HG03196 (cell line): ENCODE results near the gene RNF126.
"Not testable (repeated sequence)": the region's sequence is repeated elsewhere in the genome, so short reads cannot be mapped to it uniquely, and the experiment has no call there.

Source experiments
- ATAC-seq: cut with Tn5 transposase; IDR thresholded peaks from one replicate; pipeline ENCODE4 v1.9.1; 2021; ENCODE audit not compliant: unreplicated experiment

RNF126 gene

DNA sequence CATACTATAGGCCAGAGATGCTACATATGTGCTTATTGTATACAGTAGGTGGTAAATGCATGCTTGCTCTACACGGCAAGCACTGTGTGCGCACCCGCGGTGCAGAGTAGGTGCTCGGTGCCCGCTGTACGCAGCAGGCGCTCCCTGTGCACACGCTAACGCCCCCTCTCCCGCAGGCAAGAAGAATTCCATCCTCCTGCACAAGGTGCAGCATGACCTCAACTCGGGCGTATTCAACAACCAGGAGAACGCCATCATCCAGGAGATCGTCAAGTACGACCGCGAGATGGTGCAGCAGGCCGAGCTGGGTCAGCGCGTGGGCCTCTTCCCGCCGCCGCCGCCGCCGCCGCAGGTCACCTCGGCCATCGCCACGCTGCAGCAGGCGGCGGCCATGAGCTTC, 47.4 kb downstream of the RNF126 start:
- no peak for ATAC-seq

DNA sequence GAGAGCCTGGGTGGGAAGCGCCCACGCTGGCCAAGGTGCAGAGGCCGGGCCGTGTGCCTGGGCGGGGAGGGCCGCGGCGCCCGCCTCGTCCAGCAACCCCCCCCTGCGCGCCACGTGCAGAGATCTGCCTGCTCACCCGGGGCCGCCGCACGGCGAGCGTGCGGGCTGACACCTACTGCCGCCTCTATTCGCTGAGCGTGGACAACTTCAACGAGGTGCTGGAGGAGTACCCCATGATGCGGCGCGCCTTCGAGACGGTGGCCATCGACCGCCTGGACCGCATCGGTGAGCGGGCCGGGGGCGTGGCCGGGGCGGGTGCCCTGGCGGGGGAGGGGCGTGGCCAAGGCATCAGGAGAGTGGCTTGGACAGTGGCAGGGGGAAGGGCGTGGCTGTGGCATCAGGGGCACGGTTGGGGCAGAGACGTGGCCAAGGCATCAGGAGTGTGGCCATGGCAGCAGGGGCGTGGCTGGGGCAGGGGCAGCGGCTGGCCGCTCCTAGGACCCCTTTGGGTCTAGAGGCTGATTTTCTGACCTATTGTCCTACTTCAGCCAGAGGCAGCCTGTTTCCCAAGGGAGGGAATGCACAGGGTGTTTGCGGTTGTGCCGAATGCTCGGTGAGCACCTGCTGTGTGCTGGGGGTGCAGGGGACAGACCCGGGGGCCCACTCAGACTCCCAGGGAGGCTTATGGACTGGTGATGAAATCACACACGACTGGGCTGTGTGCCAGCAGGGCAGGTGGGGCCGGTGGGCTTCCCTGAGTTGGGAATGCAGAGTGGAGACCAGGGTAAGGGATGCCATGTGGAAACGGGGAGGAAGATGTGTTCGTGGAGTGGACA, 49.1 kb downstream of the RNF126 start:
- ATAC-seq: no peak

DNA sequence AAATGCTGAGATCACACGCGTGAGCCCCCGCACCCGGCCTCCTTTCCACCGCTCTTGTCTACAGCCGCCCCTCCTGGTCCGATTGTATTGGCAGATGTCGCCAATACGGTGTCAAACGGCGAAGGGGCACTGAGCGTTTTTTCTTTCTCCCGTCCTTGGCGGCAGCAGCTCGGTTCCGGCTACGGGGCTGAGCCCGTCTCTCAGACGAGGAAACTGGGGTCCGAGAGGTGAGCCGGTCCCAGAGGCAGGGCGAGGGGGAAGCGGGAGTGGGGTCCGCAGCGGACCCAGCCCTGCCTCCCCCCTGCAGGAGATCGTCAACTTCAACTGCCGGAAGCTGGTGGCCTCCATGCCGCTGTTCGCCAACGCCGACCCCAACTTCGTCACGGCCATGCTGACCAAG, 50.1 kb downstream of the RNF126 start:
- ATAC-seq: no peak

DNA sequence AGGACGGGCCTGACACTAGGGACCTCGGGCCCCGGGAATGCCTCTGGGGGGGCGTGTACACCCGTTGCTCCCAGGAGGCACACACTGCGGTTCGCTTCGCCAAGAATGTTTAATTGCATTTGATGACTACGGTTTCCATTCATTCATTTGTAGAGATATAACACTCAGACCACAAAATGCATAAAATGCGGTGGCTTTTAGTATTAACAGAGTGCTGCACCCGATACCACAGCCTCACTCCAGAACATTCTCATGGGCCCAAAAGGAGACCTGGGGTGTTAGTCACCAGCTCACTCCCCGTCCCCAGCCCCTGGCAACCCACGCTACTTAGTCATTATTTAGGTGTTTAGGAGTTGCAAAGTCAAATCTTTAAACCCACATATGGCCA, 51.5 kb downstream of the RNF126 start:
- ATAC-seq: no peak

DNA sequence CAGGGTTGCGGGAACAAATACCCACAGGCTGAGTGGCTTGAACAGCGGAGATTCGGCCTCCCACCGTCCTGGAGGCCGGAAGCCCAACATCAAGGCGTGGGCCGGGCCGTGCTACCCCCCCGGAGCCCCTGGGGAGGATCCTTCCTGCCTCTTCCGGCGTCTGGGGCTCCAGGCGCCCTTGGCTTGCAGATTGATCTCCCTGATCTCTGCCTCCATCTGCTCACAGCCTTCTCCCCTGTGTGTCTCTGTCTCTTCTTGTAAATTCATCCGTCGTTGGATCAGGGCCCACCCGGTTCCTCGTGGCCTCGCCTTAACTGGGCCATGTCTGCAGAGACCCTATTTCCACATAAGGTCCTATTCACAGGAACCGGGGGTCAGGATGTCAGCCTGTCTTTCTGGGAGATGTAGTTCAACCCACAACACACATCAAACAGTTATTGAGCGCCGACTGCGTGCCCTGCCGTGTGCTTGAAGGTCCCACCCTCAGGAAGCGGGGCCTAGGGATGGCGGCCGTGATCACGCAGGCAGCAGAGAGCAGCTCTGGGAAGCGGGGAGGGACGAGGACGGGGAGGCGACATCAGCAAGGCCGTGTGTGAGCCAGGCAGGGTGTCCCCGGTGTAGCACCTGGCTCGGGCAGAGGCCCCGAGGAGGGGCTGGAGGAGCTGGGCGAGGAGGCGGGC, 52.1 kb downstream of the RNF126 start:
- no peak for ATAC-seq

DNA sequence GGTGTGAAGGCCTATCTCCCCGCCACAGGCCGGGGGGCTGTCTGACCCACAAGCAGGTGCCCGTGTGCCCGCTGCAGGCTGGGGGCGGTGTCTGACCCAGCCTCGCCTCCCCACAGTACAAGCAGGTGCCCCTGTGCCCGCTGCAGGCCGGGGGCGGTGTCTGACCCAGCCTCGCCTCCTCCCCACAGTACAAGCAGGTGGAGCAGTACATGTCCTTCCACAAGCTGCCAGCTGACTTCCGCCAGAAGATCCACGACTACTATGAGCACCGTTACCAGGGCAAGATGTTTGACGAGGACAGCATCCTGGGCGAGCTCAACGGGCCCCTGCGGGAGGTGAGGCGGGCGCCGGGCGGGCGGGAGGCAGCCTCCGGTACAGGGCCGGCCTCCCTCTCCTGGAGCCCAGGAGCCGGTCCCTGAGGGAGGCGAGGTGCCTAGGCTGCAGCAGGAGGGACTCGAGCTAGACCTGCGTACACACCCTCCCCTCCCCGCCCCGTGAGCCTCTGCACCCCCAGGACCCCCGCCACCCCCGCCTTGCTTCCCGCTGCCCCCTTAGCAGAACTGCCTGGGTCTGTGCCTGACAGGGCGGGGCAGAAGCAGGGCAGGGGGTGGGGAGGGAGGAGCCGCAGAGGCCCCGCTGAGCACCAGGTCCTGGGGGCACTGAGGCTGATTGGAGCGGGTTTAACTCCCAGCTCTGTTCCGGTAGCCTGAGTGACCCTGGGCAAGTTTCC, 52.8 kb downstream of the RNF126 start:
- ATAC-seq: no peak

DNA sequence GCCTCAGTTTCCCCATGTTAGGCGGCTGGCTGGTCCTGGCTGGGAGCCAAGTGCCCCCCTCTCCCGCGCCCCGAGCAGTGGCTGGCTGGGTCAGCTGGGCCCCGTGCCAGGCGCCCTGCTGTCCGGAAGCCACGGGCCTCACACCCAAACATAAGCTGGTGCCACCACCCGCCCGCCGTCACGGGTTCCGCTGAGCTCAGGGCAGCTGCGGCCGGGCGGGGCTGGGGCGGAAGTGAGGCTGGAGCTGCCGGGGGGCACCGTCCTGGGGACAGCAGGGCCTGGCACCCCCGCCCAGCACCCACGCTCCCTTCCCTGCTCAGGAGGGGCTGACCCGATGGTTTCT, 54.0 kb downstream of the RNF126 start:
- no peak for ATAC-seq

DNA sequence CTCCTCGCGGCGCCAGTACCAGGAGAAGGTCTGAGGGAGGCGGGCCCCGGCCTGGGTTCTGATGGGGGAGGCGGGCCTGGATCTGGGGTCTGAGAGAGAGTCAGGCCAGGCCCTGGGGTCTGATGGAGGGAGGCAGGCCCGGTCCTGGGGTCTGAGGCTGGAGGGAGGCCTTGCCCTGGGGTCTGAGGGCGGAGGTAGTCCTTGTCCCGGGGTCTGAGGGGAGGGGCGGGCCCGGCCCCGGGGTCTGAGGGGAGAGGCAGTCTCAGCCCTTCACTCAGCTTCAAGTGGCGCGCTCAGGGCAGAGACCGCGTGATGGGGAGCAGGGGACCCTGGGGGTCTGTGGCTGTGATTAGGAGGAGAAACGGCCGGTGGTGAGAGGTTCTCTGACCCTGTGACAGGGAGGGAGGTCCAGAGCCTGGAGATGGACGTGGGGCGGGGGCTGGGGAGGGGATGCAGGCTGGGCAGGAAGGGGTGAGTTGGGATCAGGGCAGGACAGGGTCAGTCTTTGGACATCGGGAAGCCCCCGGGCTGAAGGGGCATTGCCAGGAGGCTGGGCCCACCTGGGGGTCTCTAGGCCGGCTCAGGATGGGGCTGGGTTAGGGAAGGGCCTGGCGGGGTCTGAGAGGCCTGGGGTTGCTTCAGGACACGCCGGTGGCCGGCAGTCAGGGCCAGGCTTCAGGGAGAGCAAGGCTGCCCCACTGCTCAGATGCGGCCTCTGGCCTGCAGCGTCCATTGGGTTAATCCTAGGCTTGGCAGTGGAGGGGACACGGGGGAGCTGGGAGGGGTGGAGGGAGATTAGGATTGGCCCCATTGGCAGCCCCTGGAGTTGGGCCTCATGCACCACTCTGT, 54.6 kb downstream of the RNF126 start:
- no peak for ATAC-seq

DNA sequence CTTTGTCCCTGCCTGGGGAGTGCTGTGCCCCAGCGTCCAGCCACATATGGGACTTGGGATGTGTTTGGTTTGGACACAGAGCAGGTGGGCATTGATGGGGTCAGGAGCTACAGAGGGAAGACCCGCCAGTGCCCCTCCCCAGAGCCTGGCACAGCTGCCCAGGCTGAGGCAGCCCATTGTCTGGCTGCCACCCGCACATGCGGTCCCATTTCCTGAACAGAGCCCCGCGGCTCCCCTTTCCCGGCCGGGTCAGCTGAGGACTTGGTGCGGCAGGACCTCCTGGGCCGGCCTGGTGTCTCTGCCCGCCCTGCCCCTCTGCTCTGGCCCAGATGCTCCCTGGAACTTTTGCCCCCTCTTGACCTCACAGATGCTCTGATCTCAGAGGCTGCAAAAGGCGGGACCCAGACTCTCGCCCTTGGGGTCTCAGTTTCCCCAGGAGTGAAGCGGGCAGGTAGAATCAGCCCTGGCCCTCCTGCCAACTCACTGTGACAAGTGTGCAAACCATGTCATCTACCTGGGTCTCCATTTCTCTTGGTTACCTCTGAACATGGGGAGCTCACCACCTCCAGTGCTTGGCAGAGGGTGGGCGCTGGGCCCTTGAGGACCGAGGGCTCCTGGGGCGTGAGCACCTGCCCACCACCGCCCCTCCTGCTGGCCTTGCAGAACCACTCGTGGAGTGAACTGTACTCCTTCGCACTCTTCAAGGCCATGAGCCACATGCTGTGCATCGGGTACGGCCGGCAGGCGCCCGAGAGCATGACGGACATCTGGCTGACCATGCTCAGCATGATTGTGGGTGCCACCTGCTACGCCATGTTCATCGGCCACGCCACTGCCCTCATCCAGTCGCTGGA, 55.5 kb downstream of the RNF126 start:
- no peak for ATAC-seq

DNA sequence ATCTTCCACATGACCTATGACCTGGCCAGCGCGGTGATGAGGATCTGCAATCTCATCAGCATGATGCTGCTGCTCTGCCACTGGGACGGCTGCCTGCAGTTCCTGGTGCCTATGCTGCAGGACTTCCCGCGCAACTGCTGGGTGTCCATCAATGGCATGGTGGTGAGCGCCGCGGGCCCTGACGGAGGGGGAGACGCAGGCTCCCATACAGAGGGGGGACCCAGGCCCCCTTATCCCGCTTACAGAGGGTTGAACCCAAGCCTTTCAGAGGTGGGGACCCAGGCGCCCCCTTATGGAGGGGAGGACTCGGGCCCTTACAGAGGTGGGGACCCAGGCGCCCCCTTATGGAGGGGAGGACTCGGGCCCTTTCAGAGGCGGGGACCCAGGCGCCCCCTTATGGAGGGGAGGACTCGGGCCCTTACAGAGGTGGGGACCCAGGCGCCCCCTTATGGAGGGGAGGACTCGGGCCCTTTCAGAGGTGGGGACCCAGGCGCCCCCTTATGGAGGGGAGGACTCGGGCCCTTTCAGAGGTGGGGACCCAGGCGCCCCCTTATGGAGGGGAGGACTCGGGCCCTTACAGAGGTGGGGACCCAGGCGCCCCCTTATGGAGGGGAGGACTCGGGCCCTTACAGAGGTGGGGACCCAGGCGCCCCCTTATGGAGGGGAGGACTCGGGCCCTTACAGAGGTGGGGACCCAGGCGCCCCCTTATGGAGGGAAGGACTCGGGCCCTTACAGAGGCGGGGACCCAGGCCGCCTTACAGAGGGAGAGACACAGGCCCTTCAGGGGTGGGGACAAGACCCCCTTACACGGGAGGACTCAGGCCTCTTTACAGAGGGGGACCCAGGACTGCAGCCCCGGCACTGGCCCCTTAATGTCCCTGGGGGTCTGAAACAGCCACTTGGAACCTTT, 57.7 kb downstream of the RNF126 start:
- ATAC-seq: not testable (repeated sequence)

DNA sequence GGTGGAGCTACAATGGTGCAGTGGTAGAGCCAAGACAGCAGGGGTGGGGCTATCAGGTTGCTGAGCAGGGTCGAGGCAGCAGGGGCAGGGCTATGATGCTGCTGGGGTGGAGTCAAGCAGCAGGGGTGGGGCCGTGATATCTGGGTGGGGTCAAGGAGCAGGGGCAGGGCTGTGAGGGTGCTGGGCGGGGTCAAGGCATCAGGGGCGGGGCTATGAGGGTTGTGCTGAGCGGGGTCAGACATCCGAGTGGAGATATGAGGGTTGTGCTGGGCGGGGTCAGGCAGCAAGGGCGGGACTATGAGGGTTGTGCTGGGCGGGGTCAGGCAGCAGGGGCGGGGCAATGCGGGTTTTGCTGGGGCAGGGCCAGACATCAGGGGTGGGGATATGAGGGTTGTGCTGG, 58.7 kb downstream of the RNF126 start:
- ATAC-seq: no peak

DNA sequence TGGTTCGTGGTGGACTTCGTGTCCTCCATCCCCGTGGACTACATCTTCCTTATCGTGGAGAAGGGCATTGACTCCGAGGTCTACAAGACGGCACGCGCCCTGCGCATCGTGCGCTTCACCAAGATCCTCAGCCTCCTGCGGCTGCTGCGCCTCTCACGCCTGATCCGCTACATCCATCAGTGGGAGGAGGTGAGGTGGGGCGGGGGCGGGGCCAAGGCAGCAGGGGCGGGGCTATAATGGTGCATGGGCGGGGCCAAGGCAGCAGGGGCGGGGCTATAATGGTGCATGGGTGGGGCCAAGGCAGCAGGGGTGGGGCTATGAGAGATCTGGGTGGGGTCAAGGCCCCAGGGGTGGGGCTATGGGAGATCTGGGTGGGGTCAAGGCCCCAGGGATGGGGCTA, 59.2 kb downstream of the RNF126 start:
- ATAC-seq: not testable (repeated sequence)

DNA sequence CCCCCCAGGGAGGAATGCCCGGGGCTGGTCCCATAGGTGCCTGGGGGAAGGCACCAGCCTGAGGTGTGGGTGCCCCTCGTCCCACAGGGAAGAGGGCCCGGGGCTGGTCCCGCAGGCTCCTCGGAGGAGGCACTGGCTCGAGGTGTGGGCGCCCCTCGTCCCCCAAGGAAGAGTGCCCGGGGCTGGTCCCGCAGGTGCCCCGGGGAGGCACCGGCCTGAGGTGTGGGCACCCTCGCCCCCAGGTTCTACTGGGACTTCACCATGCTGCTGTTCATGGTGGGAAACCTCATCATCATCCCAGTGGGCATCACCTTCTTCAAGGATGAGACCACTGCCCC, 59.7 kb downstream of the RNF126 start:
- ATAC-seq: not testable (repeated sequence)

DNA sequence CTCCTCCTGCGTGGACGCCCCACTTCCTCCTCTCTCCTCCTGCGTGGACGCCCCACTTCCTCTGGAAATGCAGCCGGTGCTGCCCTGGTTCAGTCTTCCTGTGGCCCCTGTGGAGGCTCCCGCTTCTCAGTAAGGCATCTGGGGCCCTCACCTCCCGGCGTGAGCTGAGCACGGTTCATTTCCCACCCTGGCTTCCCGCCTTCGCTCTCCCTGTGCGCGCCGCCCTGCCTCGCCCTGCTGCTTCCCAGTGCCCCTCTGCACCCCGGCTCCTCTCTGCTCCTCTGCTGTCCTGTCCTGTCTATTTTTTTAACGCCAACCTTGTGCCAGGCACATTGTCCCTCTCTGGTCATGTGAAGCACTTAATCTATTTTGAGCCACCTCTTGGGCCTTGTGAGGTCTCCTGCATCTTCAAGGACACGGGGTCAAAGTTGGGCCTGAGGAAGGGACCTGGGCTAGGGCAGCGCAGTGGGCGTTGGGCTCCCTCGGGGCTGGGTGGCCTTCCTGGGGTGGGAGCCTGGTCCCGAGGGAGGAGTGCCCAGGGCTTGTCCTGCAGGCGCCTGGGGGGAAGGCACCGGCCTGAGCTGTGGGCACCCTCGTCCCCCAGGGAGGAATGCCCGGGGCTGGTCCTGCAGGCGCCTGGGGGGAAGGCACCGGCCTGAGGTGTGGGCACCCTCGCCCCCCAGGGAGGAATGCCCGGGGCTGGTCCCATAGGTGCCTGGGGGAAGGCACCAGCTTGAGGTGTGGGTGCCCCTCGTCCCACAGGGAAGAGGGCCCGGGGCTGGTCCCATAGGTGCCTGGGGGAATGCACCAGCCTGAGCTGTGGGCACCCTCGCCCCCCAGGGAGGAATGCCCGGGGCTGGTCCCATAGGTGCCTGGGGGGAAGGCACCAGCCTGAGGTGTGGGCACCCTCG, 60.4 kb downstream of the RNF126 start:
- ATAC-seq: no peak

DNA sequence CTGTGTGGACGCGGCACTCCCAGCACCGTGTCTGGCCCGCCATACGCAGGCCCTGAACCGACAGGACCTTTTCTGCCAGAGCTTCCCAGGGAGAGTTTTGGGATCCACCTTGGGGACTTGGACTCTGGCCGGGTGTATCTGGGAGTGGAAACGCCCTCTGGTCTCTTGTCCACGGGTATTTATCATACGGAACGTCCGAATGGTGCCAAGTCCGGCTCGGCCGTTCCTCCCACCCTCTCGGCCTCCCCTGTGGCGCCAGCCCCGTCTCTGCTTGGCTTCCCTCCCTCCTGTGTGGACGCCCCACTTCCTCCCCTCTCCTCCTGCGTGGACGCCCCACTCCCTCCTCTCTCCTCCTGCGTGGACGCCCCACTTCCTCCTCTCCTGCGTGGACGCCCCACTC, 61.2 kb downstream of the RNF126 start:
- ATAC-seq: no peak

DNA sequence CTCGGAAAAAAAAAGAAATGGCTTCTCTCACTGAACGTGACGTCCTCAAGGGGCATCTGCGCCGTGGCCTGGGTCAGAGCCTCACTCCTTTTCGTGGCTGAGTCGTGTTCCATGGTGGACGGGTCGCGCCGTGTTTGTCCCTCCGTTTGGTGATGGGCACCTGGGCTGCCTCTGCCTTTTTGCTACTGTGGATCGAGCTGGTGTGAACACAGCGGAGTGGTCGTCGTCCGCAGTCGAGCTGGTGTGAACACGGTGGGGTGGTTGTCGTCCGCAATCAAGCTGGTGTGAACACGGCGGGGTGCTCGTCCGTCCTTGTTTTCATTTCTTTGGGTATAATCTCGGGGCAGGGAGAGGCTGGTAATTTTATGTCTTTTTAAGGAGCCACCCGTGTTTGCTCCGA, 61.7 kb downstream of the RNF126 start:
- ATAC-seq: no peak
